OCI-LY1 (cell line): ENCODE data around the gene PLA2G12B.

Experiments used
- CTCF ChIP-seq: fragments of 200-600 bp; sonication (generic), shearing (Covaris generic); IDR thresholded peaks from 2 replicates; pipeline ENCODE4 v1.5.1; 2017; ENCODE audit warnings: mild to moderate bottlenecking, antibody characterized with exemption, low read length, moderate library complexity, mixed read lengths
- EZH2 ChIP-seq: fragments of 200-600 bp; sonication (generic), shearing (Covaris generic); IDR thresholded peaks from 2 replicates; pipeline ENCODE4 v1.8.0; 2017; ENCODE audit warnings: borderline replicate concordance, mixed run types, mild to moderate bottlenecking, antibody characterized with exemption, low read length, moderate library complexity, mixed read lengths

DNA sequence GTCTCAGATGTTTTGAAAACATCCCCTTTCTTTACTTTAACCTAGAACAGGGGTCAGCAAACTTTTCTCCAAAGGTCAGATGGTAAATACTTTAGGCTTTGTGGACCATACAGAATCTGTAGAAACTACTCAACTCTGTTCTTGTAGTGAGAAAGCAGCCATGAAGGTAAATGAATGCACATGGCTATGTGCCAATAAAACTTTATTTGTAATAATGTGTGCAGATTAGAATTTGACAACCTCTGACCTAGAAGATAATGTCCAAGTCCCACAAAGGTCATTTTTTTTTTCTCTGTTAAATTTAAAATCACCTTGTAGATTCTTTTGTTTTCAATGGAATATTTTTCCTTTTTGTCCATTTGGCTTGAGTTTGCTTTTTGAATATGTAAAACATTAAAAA lies 43.9 kb downstream of the PLA2G12B start:
- TF ChIP-seq CTCF: no peak
- TF ChIP-seq EZH2: no peak
